ENCODE measurements around the gene MPG. TPM values are rescaled to one million over a fixed set of nuclear protein-coding genes. Genes with fewer than 3 reads are reported as not detected.

MPG gene
- total and polyA plus RNA-seq, 5 experiments from 2014 or later, result 24.5 to 57.7 (median 46.0) TPM

GRCh38 chr16:72561-73548 is 5.2 kb upstream of the MPG start, which contains the start of gene RHBDF1:
RHBDF1 (minus strand) TSS chr16:72631; CDS start chr16:65015, 7,616 bp downstream.
- ATAC-seq, result peak in 1 of 2 donors; percentile 48
- Mint-ChIP-seq H3K4me1 (peaks cover 9 to 22% (median 16%) of the 10 kb centered on the region in 4 donors), H3K4me3 (peak within 1 kb of the TSS in 9 of 10 donors; percentile 12 to 81 (median 65)), H3K36me3 (peaks cover 0 to 3% (median 0%) of the 10 kb centered on the region in 3 donors), H3K9me3 (no peaks in the 10 kb centered on the region), H3K27me3 (peaks cover 14 to 37% (median 22%) of the 10 kb centered on the region in 5 donors), H3K27ac (peak within 1 kb of the TSS in 1 of 10 donors; percentile 20)
- no peak for DNase-seq
- POLR2A ChIA-PET, result interaction anchor here (0.6 kb wide), 1 partner anchor 10 kb away, joined by 3 read pairs; no protein-coding TSS in a partner anchor

- Mint-ChIP-seq H3K9me3 (no peaks in the 10 kb centered on the region), H3K4me3 (no peak overlapping the region), H3K27ac (no peak overlapping the region), H3K36me3 (peaks cover 0 to 3% (median 0%) of the 10 kb centered on the region in 3 donors), H3K4me1 (peaks cover 16 to 28% (median 24%) of the 10 kb centered on the region in 4 donors), H3K27me3 (peaks cover 14 to 37% (median 22%) of the 10 kb centered on the region in 5 donors)
- ATAC-seq (no peak), DNase-seq (no peak)
- POLR2A ChIA-PET, result interaction anchor here (1.3 kb wide), 1 partner anchor 10 kb away, joined by 3 read pairs; no protein-coding TSS in a partner anchor
These were observed 3.8 kb upstream of the MPG start for GRCh38 chr16:74051-74746.

- DNase-seq (no peak), ATAC-seq (no peak)
- H3K27ac Mint-ChIP-seq, result no peak overlapping the region
- H3K4me1 Mint-ChIP-seq, result peaks cover 16 to 34% (median 30%) of the 10 kb centered on the region in 4 donors
- H3K4me3 Mint-ChIP-seq, result peak overlapping the region in 2 of 10 donors; percentile 25 to 35
- no peaks in the 10 kb centered on the region for H3K9me3 Mint-ChIP-seq
- peaks cover 0 to 6% (median 0%) of the 10 kb centered on the region in 3 donors for H3K36me3 Mint-ChIP-seq
- POLR2A ChIA-PET, result interaction anchor here (0.6 to 1.3 kb wide), 2 partner anchors 9 to 194 kb away, joined by 3 read pairs; no protein-coding TSS in a partner anchor
- peaks cover 14 to 34% (median 18%) of the 10 kb centered on the region in 5 donors for H3K27me3 Mint-ChIP-seq
These were observed 3.2 kb upstream of the MPG start for GRCh38 chr16:74747-75334.

GRCh38 chr16:75580-76501 is 2.2 kb upstream of the MPG start:
- POLR2A ChIA-PET, result interaction anchor here (0.6 to 1.3 kb wide), 2 partner anchors 8 to 193 kb away, joined by 3 read pairs; no protein-coding TSS in a partner anchor
- Mint-ChIP-seq H3K9me3 (no peaks in the 10 kb centered on the region), H3K27me3 (peaks cover 11 to 25% (median 15%) of the 10 kb centered on the region in 5 donors), H3K36me3 (peaks cover 0 to 7% (median 0%) of the 10 kb centered on the region in 3 donors), H3K4me1 (peaks cover 16 to 34% (median 32%) of the 10 kb centered on the region in 4 donors), H3K4me3 (peak overlapping the region in 8 of 10 donors; percentile 47 to 82 (median 76)), H3K27ac (peak overlapping the region in 4 of 10 donors; percentile 17 to 57 (median 28))
- ATAC-seq (no peak), DNase-seq (no peak)

- peak overlapping the region in 6 of 10 donors; percentile 17 to 80 (median 76) for H3K27ac Mint-ChIP-seq
- ATAC-seq (no peak), DNase-seq (no peak)
- H3K9me3 Mint-ChIP-seq, result no peaks in the 10 kb centered on the region
- peak overlapping the region; percentile 65 to 87 (median 77) for H3K4me3 Mint-ChIP-seq
- peaks cover 19 to 37% (median 30%) of the 10 kb centered on the region in 4 donors for H3K4me1 Mint-ChIP-seq
- POLR2A ChIA-PET, result interaction anchor here (0.6 to 1.6 kb wide), 4 partner anchors 11 to 23 kb away, joined by 3 to 7 read pairs (median 4); partner anchors contain the start of genes POLR3K and SNRNP25
- H3K36me3 Mint-ChIP-seq, result peaks cover 0 to 7% (median 0%) of the 10 kb centered on the region in 3 donors
- peaks cover 9 to 22% (median 15%) of the 10 kb centered on the region in 5 donors for H3K27me3 Mint-ChIP-seq
These were observed 1.3 kb upstream of the MPG start for GRCh38 chr16:76535-77272.

GRCh38 chr16:77273-77806 is 685 bp upstream of the MPG start:
- Mint-ChIP-seq H3K36me3 (peaks cover 0 to 7% (median 0%) of the 10 kb centered on the region in 3 donors), H3K9me3 (no peaks in the 10 kb centered on the region), H3K27me3 (peaks cover 9 to 22% (median 15%) of the 10 kb centered on the region in 5 donors), H3K27ac (peak overlapping the region in 2 of 10 donors; percentile 36 to 79), H3K4me3 (peak overlapping the region; percentile 65 to 87 (median 77)), H3K4me1 (peaks cover 19 to 37% (median 30%) of the 10 kb centered on the region in 4 donors)
- DNase-seq (peak in 5 of 10 donors; percentile 15 to 30 (median 24)), ATAC-seq (peak; percentile 31 to 42)
- POLR2A ChIA-PET, result interaction anchor here (0.6 to 1.6 kb wide), 4 partner anchors 10 to 24 kb away, joined by 3 to 7 read pairs (median 4); partner anchors contain the start of genes POLR3K and SNRNP25

- no peaks in the 10 kb centered on the region for H3K9me3 Mint-ChIP-seq
- peaks cover 4 to 10% (median 8%) of the 10 kb centered on the region in 5 donors for H3K27me3 Mint-ChIP-seq
- peak in 1 of 2 donors; percentile 25 for ATAC-seq
- peaks cover 22 to 43% (median 38%) of the 10 kb centered on the region in 4 donors for H3K4me1 Mint-ChIP-seq
- peaks cover 0 to 6% (median 0%) of the 10 kb centered on the region in 3 donors for H3K36me3 Mint-ChIP-seq
- DNase-seq, result no peak
- H3K4me3 Mint-ChIP-seq, result peak overlapping the region; percentile 82 to 92 (median 88)
- peak overlapping the region in 9 of 10 donors; percentile 37 to 92 (median 82) for H3K27ac Mint-ChIP-seq
- POLR2A ChIA-PET, result interaction anchor here (0.6 to 1.6 kb wide), 2 partner anchors 25 to 261 kb away, joined by 3 to 7 read pairs; partner anchors contain the start of genes POLR3K and SNRNP25
These were observed 572 bp downstream of the MPG start for GRCh38 chr16:78444-79150.

- H3K36me3 Mint-ChIP-seq, result peaks cover 0 to 9% (median 0%) of the 10 kb centered on the region in 3 donors
- ATAC-seq, result no peak
- no peaks in the 10 kb centered on the region for H3K9me3 Mint-ChIP-seq
- peaks cover 2 to 4% (median 2%) of the 10 kb centered on the region in 5 donors for H3K27me3 Mint-ChIP-seq
- peak overlapping the region in 9 of 10 donors; percentile 37 to 87 (median 69) for H3K27ac Mint-ChIP-seq
- no peak for DNase-seq
- peak overlapping the region; percentile 82 to 92 (median 88) for H3K4me3 Mint-ChIP-seq
- peaks cover 27 to 51% (median 46%) of the 10 kb centered on the region in 4 donors for H3K4me1 Mint-ChIP-seq
- POLR2A ChIA-PET, result no interaction called here
These were observed 1.4 kb downstream of the MPG start for GRCh38 chr16:79151-80054.

Data from naive thymus-derived CD8-positive, alpha-beta T cell (primary cell).